ENCODE measurements around the gene MYBBP1A.

The MYBBP1A gene

GRCh38 chr17:4547118-4547906 is 7.9 kb downstream of the MYBBP1A start:
- no peak for DNase-seq

DNA sequence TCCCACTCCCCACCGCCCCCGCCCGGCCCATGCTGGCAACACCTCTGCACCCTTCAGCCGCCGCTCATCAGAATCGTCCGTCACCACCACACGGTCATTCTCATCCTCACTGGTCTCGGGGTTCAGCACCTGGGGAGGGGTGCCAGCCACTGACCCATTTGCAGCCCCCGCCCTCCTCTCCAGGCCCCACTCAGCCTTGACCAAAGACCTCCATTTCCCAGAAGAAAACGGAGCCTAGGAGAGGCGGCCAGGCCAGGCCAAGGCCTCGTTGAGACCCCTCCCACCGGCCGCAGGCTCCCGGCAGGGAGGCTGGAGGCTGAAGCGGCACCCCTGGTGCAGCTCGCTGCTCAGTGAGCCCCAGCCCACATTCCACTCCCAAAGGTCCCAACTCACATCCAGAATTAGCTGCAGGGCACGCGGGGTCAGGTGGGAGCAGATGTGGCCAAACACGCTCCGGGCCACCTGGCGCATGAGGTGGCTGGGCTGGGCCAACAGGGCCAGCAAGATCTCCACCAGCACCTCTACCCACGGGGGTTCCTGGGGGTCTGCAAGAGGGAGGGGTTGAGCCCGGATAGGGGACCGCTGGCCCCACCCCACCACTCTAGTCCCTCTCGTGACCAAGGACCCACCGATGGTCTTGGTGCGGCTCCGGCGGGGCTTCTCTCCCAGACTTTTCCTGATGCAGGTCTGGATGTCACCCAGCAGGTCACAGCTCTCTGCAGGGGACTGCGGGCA is 9.8 kb downstream of the MYBBP1A start:
- no peak for DNase-seq

- DNase-seq = no peak
Observed at GRCh38 chr17:4544951-4545216, 10.3 kb downstream of the MYBBP1A start.

DNA sequence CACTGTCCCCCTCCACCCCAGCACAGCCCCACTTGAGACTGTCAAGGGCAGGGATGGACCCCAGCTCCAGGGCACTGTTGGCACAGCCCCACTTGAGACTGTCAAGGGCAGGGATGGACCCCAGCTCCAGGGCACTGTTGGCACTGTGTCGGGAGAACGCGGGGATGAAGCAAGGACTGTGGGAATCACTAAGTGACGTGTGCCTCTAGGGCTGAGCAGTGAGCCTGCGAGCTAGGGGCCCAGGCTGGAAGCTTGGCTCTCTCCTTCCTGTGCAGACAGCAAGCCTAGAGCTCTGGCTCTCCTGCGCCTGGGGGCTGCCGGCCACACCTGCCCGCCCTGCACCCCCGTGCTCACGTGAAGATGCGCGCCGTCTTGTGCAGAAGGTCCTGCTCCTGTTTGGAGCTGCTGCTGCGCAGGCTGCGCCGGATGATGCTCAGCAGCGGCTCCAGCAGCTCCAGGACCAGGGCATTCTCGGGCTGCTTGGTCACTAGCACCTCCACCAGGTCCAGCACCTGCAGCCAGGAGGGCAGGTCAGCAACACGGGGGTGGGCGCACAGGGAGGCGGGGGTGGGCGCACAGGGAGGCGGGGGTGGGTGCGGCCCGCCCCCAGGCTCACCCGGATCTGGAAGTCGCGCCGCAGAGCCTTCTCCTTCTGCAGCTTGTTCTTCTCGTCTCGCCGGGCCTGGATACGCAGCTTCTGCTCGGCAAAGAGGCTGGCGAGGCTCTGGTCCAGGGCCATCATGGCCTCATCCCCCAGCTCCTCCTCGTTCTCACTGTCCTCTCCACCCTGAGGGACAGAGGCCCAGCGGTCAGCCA is 10.8 kb downstream of the MYBBP1A start:
- DNase-seq = no peak

DNA sequence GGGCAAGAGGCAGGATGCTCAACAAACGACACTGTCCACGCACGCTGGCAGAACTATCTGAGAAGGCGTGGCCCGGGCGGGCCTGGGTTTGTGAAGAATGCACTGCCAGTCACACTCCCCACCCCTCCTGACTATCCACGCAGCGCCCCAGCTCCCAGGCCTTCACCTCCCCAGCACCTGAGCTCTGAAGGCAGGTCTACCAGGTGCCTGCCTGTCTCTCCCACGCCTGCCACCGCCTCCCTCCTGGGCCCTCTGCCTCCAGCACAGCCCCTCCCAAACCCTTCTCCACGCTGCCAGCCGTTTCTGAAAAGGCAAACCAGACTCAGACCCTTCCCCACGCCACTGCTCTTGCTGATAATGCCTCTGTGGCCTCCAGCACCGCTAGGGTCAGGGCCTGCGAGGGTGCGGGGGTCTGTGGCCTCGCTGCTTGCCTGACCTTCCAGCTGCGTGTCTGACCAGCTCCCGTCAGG is 11.6 kb downstream of the MYBBP1A start:
- no peak for DNase-seq

DNA sequence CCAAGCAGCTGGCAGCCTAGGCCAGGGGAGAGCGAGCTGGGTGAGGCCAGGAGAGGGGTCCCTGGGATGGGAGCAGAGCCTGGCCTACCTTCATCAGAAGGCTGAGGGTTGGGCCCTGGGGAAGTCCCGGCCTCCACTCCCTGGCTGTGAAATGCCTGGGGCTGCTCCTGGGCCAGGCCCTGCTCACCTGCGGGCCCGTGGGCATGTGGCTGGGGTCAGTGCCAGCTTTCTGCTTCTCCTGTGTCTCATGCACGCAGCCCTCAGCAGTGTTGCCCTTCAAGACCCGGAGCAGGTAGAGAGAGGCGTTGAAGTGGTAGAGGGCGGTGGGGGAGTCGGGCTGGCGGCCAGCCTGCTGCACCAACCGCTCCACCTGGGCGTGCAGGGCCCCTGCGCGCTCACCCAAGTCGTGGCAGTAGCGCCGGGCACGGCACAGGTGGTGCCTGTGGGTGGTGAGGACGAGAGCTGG is 12.4 kb downstream of the MYBBP1A start:
- no peak for DNase-seq

DNA sequence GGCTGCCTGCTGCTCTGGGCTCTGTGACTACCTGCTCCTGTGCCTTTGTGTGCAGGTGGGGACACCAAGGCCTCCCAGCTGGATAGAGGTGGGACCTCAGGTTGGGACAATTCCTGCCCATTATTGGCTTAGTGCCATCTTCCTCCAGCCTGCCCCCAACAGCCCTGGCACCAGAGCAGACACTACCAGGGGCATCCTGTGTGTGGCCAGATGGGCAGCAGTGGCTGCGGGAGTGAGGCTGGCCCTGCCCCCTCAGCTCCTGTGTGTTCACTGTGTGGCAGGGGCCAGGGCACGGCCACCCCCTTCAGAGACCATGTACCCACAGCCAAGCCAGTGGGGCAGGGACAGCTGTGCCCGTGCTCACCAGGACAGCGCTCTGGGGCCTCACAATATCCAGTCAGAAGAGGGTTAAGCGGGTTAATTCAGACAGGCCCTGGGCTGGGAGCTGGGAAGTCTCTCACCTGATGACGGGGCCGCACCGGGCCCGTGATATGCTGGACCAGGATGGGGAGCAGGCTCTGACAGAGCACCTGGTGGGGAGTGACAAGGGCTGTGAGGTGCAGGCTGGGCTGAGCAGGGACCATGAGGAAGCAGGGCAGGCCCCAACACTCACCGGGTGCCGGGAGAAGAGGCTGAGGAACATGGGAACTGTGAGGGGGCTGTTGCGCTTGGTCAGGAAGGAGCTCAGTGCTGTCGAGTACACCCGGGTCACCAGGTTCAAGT is 13.0 kb downstream of the MYBBP1A start:
- DNase-seq = no peak

- no peak for DNase-seq
Observed at GRCh38 chr17:4541328-4542002, 13.7 kb downstream of the MYBBP1A start.

DNA sequence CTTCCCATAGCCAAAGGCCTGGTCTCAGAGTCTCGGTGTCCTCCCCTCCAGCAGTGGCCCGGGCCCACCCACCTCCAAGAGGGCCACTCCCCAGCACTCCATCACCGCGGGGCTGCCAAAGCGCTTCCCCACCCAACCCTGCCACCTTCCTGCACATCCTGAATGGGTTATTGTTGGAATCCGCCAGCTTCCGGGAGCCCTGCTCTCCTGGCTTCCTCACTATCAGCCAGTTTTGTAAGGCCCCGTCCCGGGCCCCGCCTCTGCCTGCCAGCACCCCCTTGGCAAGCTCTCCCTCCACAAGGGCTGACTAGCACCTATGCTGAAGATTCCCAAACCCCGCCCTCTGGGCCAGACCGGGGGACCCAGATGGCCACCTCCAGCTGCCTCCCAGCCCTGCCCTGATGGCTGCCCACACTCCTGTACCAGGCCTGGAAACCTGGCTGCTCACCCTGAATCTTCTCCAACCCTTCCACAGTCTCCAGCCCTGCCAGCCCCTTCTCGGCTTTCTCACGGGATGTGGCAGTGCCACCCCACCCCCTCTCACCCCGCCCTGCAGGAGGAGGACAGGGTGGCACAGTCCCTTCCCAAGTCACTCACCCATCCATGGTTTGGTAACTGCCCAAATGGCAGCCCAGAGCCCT is 14.4 kb downstream of the MYBBP1A start:
- no peak for DNase-seq

GRCh38 chr17:4540224-4540651 is 14.9 kb downstream of the MYBBP1A start:
- no peak for DNase-seq

DNA sequence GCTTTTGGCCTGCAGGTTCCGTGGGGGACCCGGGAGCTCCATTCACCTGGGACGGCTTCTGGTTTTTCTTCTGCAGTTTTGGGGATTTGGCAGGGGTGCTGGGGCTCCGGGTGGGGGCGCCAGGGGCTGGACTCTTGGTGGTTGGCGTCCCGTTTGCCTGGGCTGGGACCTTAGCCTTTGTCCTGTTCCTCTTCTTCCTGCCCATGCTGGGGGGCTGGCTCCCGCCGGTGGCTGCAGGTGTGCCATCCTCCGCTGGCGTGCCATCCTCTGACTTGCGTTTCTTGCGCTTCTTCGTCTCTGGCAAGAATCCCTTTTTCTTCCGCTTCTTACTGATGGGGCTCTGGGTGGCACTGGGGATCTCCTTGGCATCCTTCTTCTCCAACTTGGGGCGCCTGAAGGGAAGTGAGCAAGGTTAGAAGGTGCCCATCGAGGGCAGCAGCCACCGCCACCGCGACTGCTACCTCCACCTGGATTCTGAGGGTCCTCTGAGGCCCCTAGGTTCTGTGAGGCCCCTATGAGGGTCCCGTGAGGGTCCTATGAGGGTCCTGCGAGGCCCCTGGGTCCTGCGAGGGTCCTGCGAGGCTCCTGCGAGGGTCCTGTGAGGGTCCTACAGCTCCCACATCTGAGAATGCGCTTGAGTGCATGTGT is 15.5 kb downstream of the MYBBP1A start:
- DNase-seq = no peak

GRCh38 chr17:4539025-4539424 is 16.2 kb downstream of the MYBBP1A start:
- no peak for DNase-seq

DNA sequence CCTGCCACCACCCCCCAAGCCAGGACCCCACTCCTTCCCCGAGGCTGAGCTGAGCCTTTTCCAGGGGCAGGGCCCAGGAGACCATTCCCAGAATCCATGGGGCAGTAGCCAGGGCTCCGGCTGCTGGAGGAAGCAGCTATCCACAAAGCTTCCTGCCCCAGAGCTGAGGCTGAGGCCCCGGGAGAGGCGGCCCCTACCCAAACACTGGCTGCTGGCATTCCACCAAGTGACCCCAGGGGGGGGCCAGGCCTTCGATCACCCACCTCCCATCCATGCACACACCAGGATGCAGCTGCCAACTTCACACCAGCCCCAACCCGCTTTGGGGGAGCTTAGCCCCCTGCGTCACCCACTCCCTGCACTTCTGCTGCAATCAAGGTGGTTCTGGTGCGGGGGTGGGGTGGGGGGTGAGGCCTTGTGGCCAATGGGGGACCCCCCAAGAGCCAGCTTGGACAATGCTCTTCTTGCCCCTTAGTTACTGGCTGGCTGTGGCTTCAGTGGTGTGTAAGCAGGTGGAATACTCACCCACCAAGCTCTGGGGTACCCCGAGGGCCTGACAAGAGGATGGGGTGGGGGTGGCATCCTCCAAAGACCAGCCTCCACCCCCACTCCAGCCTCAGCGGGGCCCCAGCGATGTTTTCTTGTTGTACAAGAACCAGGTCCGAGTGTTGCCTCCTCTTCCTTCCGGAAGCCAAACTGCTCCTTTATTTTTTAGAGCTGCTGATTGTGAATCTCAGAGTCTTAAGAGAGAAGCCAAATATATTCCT is 16.8 kb downstream of the MYBBP1A start:
- DNase-seq = no peak

DNA sequence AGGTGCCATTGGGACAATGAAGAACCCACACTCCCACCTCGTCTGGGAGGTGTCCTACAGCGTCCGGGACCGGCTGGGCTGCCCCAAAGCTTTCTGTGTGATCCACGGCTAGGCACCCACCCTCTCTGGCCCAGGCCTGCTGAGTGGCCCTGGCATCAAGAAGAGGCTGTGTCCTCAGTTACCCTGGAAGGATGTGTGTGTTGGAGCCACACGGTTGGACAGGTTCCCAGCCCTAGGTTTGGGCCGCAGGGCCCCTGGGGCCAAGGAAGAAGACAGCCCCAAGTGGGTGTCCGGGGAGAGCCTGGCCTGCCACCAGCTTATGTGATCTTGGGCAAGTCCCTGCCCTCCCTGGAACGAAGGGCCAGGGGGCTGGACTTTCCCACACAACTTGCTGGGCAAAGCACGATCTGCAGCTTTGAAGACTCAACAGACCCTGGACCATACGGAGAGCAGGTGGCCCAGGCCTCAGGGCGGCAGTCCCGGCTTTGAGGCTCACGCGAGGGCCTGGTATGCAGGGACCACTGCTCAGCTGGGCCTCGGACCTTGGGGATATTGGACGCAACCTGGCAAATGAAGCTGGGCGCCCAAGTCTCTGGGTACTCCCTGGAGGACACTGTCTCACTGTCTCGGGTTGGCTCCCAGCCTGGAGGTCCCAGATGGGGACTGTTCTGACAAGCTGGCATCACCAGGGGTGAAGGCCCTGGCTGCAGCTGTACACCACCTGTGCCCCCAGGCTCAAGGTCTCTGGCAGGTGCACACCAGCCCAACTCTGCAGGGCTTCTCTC is 17.5 kb downstream of the MYBBP1A start:
- no peak for DNase-seq

- no peak for DNase-seq
Observed at GRCh38 chr17:4536742-4537411, 18.3 kb downstream of the MYBBP1A start.

- no peak for DNase-seq
Observed at GRCh38 chr17:4536259-4536741, 18.9 kb downstream of the MYBBP1A start.

- DNase-seq = no peak
Observed at GRCh38 chr17:4535667-4536258, 19.4 kb downstream of the MYBBP1A start.

GRCh38 chr17:4534928-4535666 is 20.1 kb downstream of the MYBBP1A start:
- DNase-seq = no peak
